ENCODE data around the gene NEDD8.

NEDD8 gene

DNA sequence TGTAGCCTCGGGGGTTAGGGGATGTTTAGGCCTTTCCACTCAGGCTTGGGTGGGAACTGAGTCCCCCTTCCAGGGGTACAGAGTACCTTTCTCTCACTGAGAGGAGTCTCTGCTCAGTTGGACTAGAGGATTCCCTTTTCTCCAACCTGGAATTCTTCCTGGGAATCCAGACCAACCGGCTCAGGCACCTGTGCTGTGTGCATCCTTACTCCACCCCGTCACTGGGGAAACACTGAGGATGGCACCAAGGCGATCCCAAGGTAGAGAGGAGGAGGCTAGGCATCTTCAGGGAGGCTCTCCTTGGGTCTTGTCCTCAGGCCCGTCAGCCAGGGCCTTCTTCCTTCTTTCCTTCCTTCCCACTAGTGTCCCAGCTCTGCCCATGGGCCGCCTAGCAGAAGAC, 31.7 kb upstream of the NEDD8 start:
- no peak for DNase-seq (ENCODE audit: low read depth in 2 of 2)

DNA sequence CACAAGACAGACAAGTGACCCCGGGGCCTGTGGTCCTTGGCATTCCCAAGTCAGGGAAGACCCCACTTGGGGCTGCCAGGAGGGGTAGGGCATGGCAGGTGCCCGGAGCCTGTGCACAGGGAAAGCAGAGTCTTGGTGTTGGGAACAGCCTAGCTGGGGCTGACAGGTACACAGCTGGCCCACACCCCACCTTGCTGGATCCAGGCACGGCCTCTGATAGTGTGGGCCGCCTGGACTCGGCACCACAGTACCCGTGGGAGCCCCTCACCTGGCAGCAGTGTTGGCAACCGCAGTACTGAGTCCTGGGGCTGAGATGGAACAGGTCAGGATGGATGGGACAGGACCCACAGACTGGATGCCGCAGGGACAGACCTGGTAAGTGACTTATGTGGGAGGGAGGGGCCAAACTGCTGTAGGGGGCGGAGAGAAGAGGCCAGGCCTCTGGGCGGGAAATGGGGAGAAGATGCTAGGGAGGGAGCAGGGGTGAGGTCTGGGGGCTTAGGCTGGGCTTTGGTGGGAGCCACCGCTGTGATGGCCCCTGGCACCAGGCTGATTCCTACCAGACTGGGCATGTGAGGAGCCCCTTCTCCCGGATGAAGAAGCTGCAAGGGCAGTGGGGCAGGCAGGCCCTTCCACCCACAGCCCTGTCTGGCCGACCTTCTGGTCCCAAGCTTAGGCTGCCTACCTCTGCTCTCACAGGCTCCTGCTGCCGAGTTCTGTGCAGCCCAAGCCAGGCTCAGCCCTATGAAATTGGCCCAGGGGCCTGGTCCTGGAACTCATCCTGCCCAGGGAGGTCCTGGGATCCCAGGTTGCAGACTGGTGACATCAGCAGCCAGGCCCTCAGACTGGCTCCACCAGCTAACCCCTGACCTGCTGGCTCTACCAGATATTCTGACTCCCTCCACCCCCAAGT, 30.9 kb upstream of the NEDD8 start, which contains the start of gene TGM1:
TSS of gene TGM1 (minus strand) at position 357 of the 913 bp plus-strand sequence. CDS start 825 bp downstream, outside the sequence.
- DNase-seq (ENCODE audit: low read depth in 2 of 2) = no peak

GRCh38 chr14:24261969-24262327, 29.8 kb upstream of the NEDD8 start:
- DNase-seq (ENCODE audit: low read depth in 2 of 2) = no peak

DNA sequence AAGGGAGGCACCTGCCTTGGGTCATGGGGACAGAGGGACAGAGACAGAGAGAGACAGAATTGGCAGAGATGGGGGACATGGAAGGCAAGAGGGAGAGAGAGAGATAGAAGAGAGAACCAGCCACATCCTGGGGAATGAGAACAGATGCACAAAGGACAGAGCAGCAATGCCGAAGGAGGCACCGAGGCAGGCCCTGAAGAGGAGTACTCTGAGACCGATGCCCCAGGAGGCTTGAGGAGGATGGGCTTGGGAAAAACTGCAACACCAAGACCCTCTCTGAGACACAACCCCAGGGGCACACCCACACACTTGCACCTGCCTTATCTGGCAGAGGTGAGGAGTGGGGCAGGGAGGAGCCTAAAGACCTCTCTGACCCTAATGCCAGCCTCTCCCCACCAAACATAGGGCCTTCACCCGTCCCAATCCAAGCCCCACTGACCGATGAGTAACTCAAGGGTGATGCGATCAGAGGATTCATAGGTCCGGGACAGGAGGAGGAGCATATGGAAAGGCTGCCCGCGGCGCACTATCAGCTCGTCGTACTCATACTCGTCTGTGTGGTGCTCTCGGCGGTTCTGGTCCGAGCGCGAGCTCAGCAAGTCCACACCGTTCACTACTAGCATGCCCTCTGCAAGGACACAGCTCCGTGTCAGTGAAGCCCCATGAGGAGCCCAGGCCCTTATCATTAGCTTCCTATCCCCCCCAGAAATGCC, 29.2 kb upstream of the NEDD8 start:
- DNase-seq (ENCODE audit: low read depth in 2 of 2) = no peak

GRCh38 chr14:24260780-24261157, 28.6 kb upstream of the NEDD8 start:
- no peak for DNase-seq (ENCODE audit: low read depth in 2 of 2)

DNA sequence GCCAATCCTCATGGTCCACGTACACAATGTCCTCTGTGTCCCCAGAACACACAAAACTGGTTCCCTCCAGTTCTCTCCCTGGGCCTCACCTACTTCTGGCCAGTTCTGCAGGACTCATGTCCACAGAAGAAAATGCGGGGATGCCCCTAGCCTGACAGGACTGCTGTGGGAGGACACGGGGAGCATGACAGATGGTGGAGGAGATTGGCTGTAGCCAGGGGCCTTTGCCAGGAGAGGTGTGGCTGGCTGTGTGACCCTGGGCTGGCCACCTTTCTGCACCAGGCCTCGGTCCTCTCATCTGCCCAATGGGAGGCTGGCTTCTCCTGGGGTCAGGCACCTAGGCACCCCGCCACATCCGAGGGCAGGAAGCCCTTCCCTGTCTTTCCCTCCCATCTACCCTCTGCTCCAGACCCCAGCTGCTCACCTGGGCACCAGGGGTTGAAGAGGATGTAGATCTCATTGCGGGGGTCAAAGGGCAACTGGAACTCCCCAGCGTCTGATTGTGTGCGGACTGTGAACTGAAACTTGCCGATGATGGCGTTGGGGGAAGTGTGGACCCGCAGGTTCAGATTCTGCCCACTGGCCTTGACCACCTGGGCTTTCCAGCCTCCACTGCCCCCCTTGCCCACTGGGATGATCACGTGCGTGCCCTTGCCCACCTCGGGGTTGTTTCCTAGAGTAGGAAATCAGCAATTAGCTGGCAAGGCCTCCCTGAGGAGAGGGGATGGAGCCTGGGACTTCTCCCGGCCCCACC, 28.0 kb upstream of the NEDD8 start:
- DNase-seq (ENCODE audit: low read depth in 2 of 2) = no peak

GRCh38 chr14:24259282-24260025, 27.3 kb upstream of the NEDD8 start:
- DNase-seq (ENCODE audit: low read depth in 2 of 2) = no peak

- no peak for DNase-seq (ENCODE audit: low read depth in 2 of 2)
Observed at GRCh38 chr14:24258548-24259265, 26.5 kb upstream of the NEDD8 start.

DNA sequence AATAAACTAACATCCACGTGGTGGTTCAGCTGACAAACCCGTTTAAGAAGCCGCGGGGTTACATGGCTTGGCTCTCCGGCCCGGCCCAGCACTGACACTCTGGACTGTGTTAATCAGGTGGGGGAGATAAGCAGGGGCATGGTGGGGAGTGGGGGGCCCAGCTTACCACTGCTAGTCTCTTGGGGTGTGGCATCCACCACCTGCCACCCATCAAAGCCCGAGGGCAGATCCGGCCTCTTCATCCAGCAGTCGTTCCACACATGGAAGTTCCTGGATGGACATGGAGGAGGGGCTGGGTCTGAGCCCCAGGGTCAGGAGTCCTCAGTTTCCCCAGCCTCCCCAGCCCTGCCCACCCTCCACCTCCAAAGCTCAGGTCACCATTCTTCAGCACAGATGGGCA, 26.0 kb upstream of the NEDD8 start:
- DNase-seq (ENCODE audit: low read depth in 2 of 2) = no peak

GRCh38 chr14:24256960-24257359, 24.8 kb upstream of the NEDD8 start:
- DNase-seq (ENCODE audit: low read depth in 2 of 2) = no peak

- no peak for DNase-seq (ENCODE audit: low read depth in 2 of 2)
Observed at GRCh38 chr14:24255931-24256711, 24.0 kb upstream of the NEDD8 start.

GRCh38 chr14:24255438-24255837, 23.3 kb upstream of the NEDD8 start:
- DNase-seq (ENCODE audit: low read depth in 2 of 2) = no peak

DNA sequence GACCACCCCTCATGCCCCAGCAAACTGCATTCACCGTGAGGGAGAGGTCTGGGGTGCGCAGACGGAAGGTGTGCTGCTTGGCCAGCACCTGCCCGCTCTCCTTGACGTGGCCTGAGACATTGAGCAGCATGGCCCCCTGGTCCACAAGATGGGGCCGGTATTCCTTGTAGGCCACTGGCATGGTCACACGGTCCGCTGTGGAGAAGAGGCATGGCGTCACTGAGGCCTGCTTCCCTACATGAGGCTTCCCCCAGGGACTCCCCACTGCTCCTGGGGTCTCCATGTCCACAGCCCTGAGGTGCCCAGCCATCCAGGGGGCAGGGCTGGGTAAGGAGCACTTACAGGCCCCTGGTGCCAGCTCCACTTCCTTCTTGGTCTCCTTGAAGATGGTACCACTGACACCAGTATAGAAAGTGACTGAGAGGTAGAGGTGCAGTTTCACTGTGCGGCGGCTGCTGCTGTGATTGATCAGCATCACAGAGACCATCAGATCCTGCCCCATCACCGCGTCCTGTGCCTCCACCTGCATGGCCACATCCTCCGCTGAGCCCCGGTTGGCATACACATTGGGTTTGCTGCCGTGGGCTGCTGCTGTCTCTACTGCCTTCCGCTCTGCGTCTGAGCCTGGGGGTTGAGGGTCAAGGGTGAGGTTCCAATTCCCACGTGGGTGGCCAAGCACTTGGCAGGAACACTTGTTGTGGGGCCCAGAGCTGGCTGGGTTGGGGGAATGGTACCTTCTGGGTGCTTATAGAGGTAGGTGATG, 22.6 kb upstream of the NEDD8 start:
- no peak for DNase-seq (ENCODE audit: low read depth in 2 of 2)

GRCh38 chr14:24253936-24254335, 21.8 kb upstream of the NEDD8 start:
- no peak for DNase-seq (ENCODE audit: low read depth in 2 of 2)

DNA sequence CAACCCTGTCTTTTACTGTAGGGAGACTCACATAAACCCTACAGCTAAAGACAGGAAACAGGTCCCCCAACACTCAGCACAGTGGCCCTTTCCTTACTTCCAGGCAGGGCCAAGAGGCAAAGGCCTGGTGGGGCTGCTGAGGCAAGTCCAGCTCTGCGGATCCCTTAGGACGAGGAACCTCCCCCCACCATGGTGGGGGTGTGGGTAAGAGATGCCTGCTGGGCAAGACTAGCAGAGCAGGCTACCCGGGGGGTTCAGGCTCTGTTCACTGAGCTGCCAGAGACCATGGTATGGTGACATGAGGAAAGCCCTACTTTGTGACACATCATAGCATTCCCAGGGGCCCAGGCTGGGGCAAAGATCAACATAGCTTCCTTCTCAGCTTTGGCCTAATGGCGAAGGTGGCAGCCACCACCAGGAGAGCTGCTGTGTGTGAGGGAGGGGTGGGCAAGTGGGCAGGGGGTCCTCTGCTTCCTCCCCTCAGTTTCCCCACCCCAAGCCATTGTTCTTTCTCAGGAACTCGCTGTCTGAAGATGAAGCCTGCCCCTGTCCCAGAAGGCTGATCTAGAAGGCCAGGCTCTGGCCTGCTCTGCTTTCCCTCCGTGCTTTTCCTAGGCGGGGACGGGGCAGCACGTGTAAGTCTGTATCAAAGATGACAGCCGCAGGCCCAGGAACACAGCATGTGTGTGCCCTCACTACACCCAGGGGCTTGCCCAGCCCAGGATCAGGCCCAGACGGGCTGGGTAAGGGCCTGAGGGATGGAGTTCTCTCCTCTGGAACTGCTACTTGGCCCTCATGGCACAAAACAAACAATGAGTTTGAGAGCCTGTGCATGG, 20.3 kb upstream of the NEDD8 start:
- no peak for DNase-seq (ENCODE audit: low read depth in 2 of 2)

DNA sequence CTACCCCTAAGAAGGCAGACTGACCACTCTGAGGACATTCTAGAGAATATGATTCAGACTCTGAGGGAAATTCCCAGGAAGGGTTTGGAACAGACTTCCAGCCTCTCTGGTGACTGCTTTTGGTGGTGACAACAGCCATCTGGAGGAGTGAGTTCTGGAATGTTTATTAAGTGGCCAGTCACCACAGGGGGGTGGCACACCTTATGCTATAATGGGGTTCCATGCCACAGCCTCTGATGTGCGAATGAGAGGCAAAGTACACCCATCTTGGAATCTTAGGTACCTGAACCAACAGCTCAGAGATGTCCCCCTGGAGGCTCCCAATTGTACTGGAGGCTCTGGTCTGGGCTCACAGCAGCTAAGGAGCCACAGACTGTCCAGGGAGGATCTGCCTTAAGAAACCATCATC, 19.7 kb upstream of the NEDD8 start:
- no peak for DNase-seq (ENCODE audit: low read depth in 2 of 2)

- no peak for DNase-seq (ENCODE audit: low read depth in 2 of 2)
Observed at GRCh38 chr14:24250354-24250753, 18.2 kb upstream of the NEDD8 start.

DNA sequence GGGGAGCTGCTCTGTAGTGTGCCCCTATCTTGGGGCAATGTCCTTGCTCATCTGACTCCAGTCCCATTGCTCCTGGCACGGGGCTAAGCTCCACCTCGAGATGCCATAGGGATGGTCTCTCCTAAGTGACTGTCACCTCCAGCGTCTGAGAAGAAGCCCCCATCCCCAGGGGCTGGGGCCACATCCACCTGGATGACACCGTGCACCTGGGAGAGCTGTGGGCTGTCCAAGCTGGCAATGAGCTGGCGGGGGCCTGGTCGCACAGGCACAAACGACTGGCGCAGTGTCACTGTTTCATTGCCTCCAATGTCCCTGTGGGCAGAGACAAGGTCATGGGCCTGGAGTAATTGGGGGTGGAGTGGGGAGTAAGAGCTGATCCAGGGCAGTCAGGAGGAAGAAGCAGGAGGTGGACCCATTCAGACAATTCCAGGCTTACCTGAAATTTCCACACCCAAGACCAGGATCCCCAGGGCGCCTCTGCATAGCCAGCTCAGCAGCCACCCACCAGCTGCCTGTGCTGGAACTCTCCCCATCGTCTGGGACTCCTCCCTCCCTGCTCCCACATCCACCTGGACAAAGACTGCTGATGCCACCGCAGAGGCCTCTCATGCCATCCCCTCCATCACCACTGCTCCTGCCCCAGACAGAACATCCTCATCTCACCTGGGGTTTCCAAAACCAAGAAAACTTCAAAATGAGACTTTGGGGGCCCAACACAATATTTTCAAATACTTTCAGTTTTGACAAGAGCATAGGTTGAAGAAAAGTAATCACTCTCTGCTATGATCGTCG, 17.3 kb upstream of the NEDD8 start:
- no peak for DNase-seq (ENCODE audit: low read depth in 2 of 2)

Data from stimulated activated CD8-positive, alpha-beta memory T cell treated with anti-CD3 and anti-CD28 coated beads, Interleukin-2, amount 100 ng/mL, for 48 hours (primary cell).